Esophagus squamous epithelium (tissue), 5 donors: ENCODE results near the gene UQCR11. TPM values are rescaled to one million over a fixed set of nuclear protein-coding genes. Genes with fewer than 3 reads are reported as not detected.

Experiments used
- DNase-seq: peaks from one replicate; lab custom pipeline; 2025; lab: John Stamatoyannopoulos, UW
- H3K27ac ChIP-seq, 4 donors: fragments of 200-600 bp; sonication (generic); one replicate each; pipeline ENCODE4 v1.5.1; 2016 to 2019; ENCODE audit warnings: mild to moderate bottlenecking in 1 of 4
- H3K27me3 ChIP-seq, 4 donors: fragments of 200-600 bp; sonication (generic); 1 replicate in 3 of 4; 2 replicates in 1 of 4; pipeline versions ENCODE4 v1.5.1 to v1.6.0; 2017 to 2021; ENCODE audit warnings: antibody characterized with exemption in 1 of 4
- H3K36me3 ChIP-seq, 3 donors: fragments of 200-600 bp; sonication (generic); one replicate each; pipeline ENCODE4 v1.5.1; 2016 to 2019
- H3K4me1 ChIP-seq, 3 donors: fragments of 200-600 bp; sonication (generic); one replicate each; pipeline ENCODE4 v1.5.1; 2017 to 2019
- H3K4me3 ChIP-seq, 4 donors: fragments of 200-600 bp; sonication (generic); 1 replicate in 3 of 4; 2 replicates in 1 of 4; pipeline ENCODE4 v1.5.1; 2016 to 2019; ENCODE audit warnings: mild to moderate bottlenecking in 2 of 4, moderate library complexity in 1 of 4
- H3K9me3 ChIP-seq, 3 donors: fragments of 200-600 bp; sonication (generic); one replicate each; pipeline ENCODE4 v1.5.1; 2016 to 2019
- CTCF ChIP-seq, 6 experiments: fragments of 450-650 bp in 4 of 6; fragments of 200-600 bp in 2 of 6; sonication (generic) in 2 of 6; IDR thresholded peaks; one replicate each; pipeline ENCODE4 v1.5.1; 2016 to 2019; ENCODE audit warnings: antibody characterized with exemption in 6 of 6, mild to moderate bottlenecking in 4 of 6, moderate library complexity in 4 of 6
- POLR2A ChIP-seq, 4 donors: fragments of 450-650 bp; IDR thresholded peaks; one replicate each; pipeline ENCODE4 v1.6.1; 2017; ENCODE audit warnings: antibody characterized with exemption in 4 of 4, mild to moderate bottlenecking in 4 of 4, moderate library complexity in 3 of 4
- WGBS, 2 donors: methylation state at CpG; one replicate each; pipeline ENCODE4 v1.1.5; 2018; 5-methylcytosine and 5-hydroxymethylcytosine counted together
- intact Hi-C: fragments of 100-400 bp; cut with DNase I; formaldehyde crosslinking; loops from one replicate; pipeline ENCODE4 v1.15.0; 2022
- total RNA-seq, 4 donors: library from RNA; depleted of rRNA; stranded (reverse); fragments of >200 nt; gene quantifications; one replicate each; pipeline ENCODE4 v1.1.0, GENCODE V29; 2016
- donor health status: DM: yes; HTN: yes; CAD: no.

UQCR11 gene
- total RNA-seq, 4 donors from 2014 or later: 47.1 to 74.4 (median 59.1) TPM

- TF ChIP-seq CTCF (IDR thresholded peaks at IDR 0.05): no peak
- TF ChIP-seq POLR2A (IDR thresholded peaks at IDR 0.05): no peak
- Histone ChIP-seq H3K27ac (no peak overlapping the region), H3K9me3 (no peaks in the 10 kb centered on the region), H3K36me3 (peaks cover 0 to 96% (median 0%) of the 10 kb centered on the region in 3 donors), H3K4me1 (no peaks in the 10 kb centered on the region), H3K4me3 (no peak overlapping the region), H3K27me3 (no peaks in the 10 kb centered on the region)
- DNase-seq: no peak
- WGBS, 2 donors: 93 to 96% methylated on average over 8 to 14 of the region's 19 CpGs
- intact Hi-C loops: no loop called here
These were observed 29.1 kb upstream of the UQCR11 start for GRCh38 chr19:1634242-1634937.

- Histone ChIP-seq H3K4me1 (no peaks in the 10 kb centered on the region), H3K36me3 (peaks cover 0 to 85% (median 0%) of the 10 kb centered on the region in 3 donors), H3K27me3 (no peaks in the 10 kb centered on the region), H3K9me3 (no peaks in the 10 kb centered on the region), H3K4me3 (no peak overlapping the region), H3K27ac (no peak overlapping the region)
- DNase-seq: no peak
- TF ChIP-seq POLR2A (IDR thresholded peaks at IDR 0.05) (no peak), CTCF (IDR thresholded peaks at IDR 0.05) (no peak)
- WGBS, 2 donors: 81 to 86% methylated on average over 9 to 10 of the region's 11 CpGs
- intact Hi-C loops: no loop called here
These were observed 28.1 kb upstream of the UQCR11 start for GRCh38 chr19:1633269-1633826.

DNA sequence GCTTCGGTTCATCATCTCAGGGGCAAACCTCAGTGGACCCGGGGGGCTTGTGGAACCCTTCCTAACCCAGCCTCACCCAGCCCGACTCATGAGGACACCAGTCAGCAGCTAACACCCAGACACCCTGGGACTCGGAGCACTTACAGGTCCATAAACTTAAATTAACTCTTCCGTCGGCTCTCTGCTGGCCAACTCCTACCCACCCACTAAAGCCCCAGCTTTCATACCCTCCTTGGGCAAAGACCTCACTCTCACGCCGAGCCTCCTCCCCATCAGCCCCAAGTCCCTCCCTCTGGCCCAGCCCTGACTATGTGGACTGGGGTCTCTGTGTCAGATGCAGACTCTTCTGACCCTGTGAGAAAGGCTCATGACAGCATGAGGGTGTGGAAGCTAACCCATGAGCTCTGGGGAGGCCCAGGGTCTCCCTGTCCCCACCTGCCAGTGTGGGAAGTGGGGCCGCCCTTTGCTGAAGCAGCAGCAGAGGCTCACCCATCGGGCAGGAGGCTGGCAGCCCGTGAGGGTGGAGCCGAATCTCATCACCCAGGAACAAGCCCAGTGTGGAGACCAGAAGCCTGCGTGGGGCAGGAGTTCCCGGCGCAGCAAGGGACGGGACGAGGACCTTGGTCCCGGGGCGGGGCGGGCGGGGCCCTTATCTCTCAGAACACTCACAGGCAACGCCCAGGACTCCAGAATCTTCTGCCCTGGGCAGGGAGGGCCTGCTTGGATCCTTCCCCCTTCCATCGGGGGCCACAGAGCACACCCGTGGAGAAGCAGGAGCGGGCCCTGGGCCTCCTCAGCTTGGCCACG lies 27.4 kb upstream of the UQCR11 start:
- DNase-seq: no peak
- intact Hi-C loops: no loop called here
- WGBS, 2 donors: 88 to 94% methylated on average over 5 to 13 of the region's 26 CpGs
- H3K4me3 ChIP-seq: no peak overlapping the region
- H3K4me1 ChIP-seq: no peaks in the 10 kb centered on the region
- no peaks in the 10 kb centered on the region for H3K27me3 ChIP-seq
- peaks cover 0 to 78% (median 0%) of the 10 kb centered on the region in 3 donors for H3K36me3 ChIP-seq
- no peak overlapping the region for H3K27ac ChIP-seq
- TF ChIP-seq CTCF (IDR thresholded peaks at IDR 0.05) (no peak), POLR2A (IDR thresholded peaks at IDR 0.05) (no peak)
- H3K9me3 ChIP-seq: no peaks in the 10 kb centered on the region

DNA sequence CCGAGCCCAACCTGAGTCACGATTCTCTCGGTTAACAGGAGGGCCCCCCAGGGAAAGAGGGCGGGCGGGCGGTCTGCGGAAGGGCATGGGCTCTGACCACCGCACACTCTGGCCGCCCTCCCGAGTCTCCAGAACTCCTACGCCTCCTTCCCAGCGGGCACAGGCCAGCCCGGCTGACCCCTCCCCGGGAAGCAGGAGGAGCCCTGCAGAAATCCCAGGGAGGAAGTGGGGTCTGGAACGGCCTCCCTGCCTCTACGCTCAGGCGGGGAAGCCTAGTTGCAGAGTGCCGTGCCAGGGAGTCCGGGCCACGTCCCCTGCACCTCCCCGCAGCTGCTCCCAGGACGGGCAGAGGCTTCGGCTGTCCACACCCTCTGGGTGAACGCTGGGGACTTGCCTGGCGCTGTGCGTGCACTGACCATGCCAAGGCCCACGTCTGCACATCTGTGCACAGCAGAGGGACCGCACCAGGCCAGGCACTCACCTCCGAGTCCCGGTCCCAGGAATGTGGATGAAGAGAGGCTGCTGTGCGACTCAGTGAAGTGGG lies 26.4 kb upstream of the UQCR11 start:
- Histone ChIP-seq H3K27me3 (no peaks in the 10 kb centered on the region), H3K9me3 (no peaks in the 10 kb centered on the region), H3K36me3 (peaks cover 0 to 77% (median 0%) of the 10 kb centered on the region in 3 donors), H3K4me1 (no peaks in the 10 kb centered on the region), H3K4me3 (no peak overlapping the region), H3K27ac (no peak overlapping the region)
- intact Hi-C loops: no loop called here
- WGBS, 2 donors: 98% methylated on average over 8 of the region's 31 CpGs; no CpG with 5 or more reads in 1 of the 2 donors
- no peak for TF ChIP-seq POLR2A (IDR thresholded peaks at IDR 0.05)
- no peak for TF ChIP-seq CTCF (IDR thresholded peaks at IDR 0.05)
- DNase-seq: no peak
